Right renal pelvis (tissue), 4 donors: ENCODE measurements around the gene AHNAK. TPM values are rescaled to one million over a fixed set of nuclear protein-coding genes. Genes with fewer than 3 reads are reported as not detected.

ENCODE experiments used
- DNase-seq, 4 donors: peaks; one replicate each; pipeline ENCODE4 v3.0.0-alpha.2; 2013; ENCODE audit warnings: low read depth in 4 of 4, low spot score in 3 of 4, missing footprints in 1 of 4
- polyA plus RNA-seq, 4 donors: library from polyadenylated mRNA; unstranded; fragments of 120-200 nt; gene quantifications; one replicate each; pipeline ENCODE4 v1.2.1, GENCODE V29; 2013; ENCODE audit not compliant: insufficient read length in 4 of 4

The AHNAK gene
- polyA plus RNA-seq, 4 donors: 186 to 212 (median 195) TPM

- no peak for DNase-seq
These were observed 128.5 kb downstream of the AHNAK start for GRCh38 chr11:62418136-62418535.

GRCh38 chr11:62416596-62416995 is 130.0 kb downstream of the AHNAK start:
- DNase-seq: no peak

GRCh38 chr11:62413060-62413696 is 133.4 kb downstream of the AHNAK start:
- no peak for DNase-seq

GRCh38 chr11:62411524-62411923 is 135.1 kb downstream of the AHNAK start:
- no peak for DNase-seq

- no peak for DNase-seq
These were observed 135.6 kb downstream of the AHNAK start for GRCh38 chr11:62410972-62411371.

- no peak for DNase-seq
These were observed 136.8 kb downstream of the AHNAK start for GRCh38 chr11:62409831-62410230.

GRCh38 chr11:62406034-62406433 is 140.6 kb downstream of the AHNAK start:
- no peak for DNase-seq

- DNase-seq: no peak
These were observed 141.7 kb downstream of the AHNAK start for GRCh38 chr11:62404901-62405300.

- no peak for DNase-seq
These were observed 142.2 kb downstream of the AHNAK start for GRCh38 chr11:62404435-62404834.

- no peak for DNase-seq
These were observed 143.5 kb downstream of the AHNAK start for GRCh38 chr11:62402960-62403730.

GRCh38 chr11:62402226-62402959 is 144.2 kb downstream of the AHNAK start:
- DNase-seq: no peak

GRCh38 chr11:62401811-62402210 is 144.8 kb downstream of the AHNAK start:
- DNase-seq: no peak

GRCh38 chr11:62401356-62401755 is 145.2 kb downstream of the AHNAK start:
- no peak for DNase-seq

GRCh38 chr11:62400760-62401159 is 145.8 kb downstream of the AHNAK start:
- DNase-seq: no peak

GRCh38 chr11:62400281-62400680 is 146.3 kb downstream of the AHNAK start:
- no peak for DNase-seq

GRCh38 chr11:62399878-62400266 is 146.7 kb downstream of the AHNAK start:
- no peak for DNase-seq

GRCh38 chr11:62399172-62399877 is 147.3 kb downstream of the AHNAK start:
- DNase-seq: no peak

GRCh38 chr11:62398011-62398994 is 148.3 kb downstream of the AHNAK start:
- no peak for DNase-seq

GRCh38 chr11:62395885-62396551 is 150.6 kb downstream of the AHNAK start:
- DNase-seq: no peak
